Transverse colon (tissue), 4 donors: ENCODE data around the gene LMCD1. TPM values are rescaled to one million over a fixed set of nuclear protein-coding genes. Genes with fewer than 3 reads are reported as not detected.

Experiments
- DNase-seq: peaks from one replicate; pipeline ENCODE4 v3.0.0-alpha.2; 2019
- H3K27ac ChIP-seq, 4 donors: fragments of 200-600 bp; sonication (generic); 2 replicates each; pipeline ENCODE4 v1.5.1; 2016 to 2018; ENCODE audit warnings: inconsistent platforms in 4 of 4
- H3K27me3 ChIP-seq: fragments of 200-600 bp; sonication (generic); 2 replicates; pipeline ENCODE4 v1.5.1; 2017; ENCODE audit warnings: inconsistent platforms
- H3K36me3 ChIP-seq, 4 donors: fragments of 200-600 bp; sonication (generic); 2 replicates each; pipeline ENCODE4 v1.5.1; 2017 to 2019; ENCODE audit warnings: inconsistent platforms in 4 of 4
- H3K4me1 ChIP-seq, 4 donors: fragments of 200-600 bp; sonication (generic); 2 replicates each; pipeline ENCODE4 v1.5.1; 2017 to 2020; ENCODE audit warnings: inconsistent platforms in 4 of 4
- H3K4me3 ChIP-seq, 4 donors: fragments of 200-600 bp; sonication (generic); 1 replicate in 1 of 4; 2 replicates in 3 of 4; pipeline versions ENCODE4 v1.5.1 to v1.6.1; 2017 to 2019; ENCODE audit warnings: inconsistent platforms in 4 of 4
- H3K9me3 ChIP-seq, 2 donors: fragments of 200-600 bp; sonication (generic); 2 replicates each; pipeline ENCODE4 v1.5.1; 2017 to 2019; ENCODE audit warnings: inconsistent platforms in 2 of 2
- EP300 ChIP-seq: sonication (generic); formaldehyde crosslinking; IDR thresholded peaks from one replicate; pipeline ENCODE4 v1.6.1; 2017; ENCODE audit warnings: antibody characterized with exemption, low read depth
- POLR2A ChIP-seq: fragments of 450-650 bp; IDR thresholded peaks from one replicate; pipeline ENCODE4 v1.6.1; 2016; ENCODE audit warnings: antibody characterized with exemption, mild to moderate bottlenecking, moderate library complexity
- POLR2AphosphoS5 ChIP-seq, 3 donors: sonication (generic); formaldehyde crosslinking; IDR thresholded peaks; one replicate each; pipeline ENCODE4 v1.6.1; 2016; ENCODE audit warnings: antibody characterized with exemption in 3 of 3
- WGBS, 2 donors: methylation state at CpG; one replicate each; pipeline ENCODE4 v1.1.5; 2018; ENCODE audit warnings: low coverage in 1 of 2; 5-methylcytosine and 5-hydroxymethylcytosine counted together
- in situ Hi-C, 4 donors: fragments of 200-750 bp; cut with MboI; loops; one replicate each; pipeline versions ENCODE4 v1.15.0 to v1.15.1; 2017; ENCODE audit warnings: low sequenced_read_pairs in 3 of 4, low pct_ligation_motif_present in 1 of 4, low pct_unique_long_range_greater_than_20kb in 1 of 4
- intact Hi-C: fragments of 100-400 bp; cut with DNase I; formaldehyde crosslinking; loops from one replicate; pipeline ENCODE4 v1.15.1; 2023; ENCODE audit warnings: low total_unique reads
- total RNA-seq, 4 donors: library from RNA; depleted of rRNA; stranded (reverse); fragments of >200 nt; gene quantifications; one replicate each; pipeline ENCODE4 v1.1.0, GENCODE V29; 2016
- TF ChIP-seq, protein P1 (sequence below), 5 experiments: fragments of 200-600 bp in 3 of 5; fragments of 450-650 bp in 2 of 5; sonication (generic) in 3 of 5; IDR thresholded peaks; 1 replicate in 2 of 5; 2 replicates in 3 of 5; pipeline ENCODE4 v1.5.1; 2016 to 2017; ENCODE audit warnings: antibody characterized with exemption in 5 of 5, inconsistent platforms in 3 of 5, mild to moderate bottlenecking in 2 of 5, moderate library complexity in 1 of 5

The LMCD1 gene
- total RNA-seq, 4 donors from 2014 or later, result 6.7 to 26.6 (median 9.6) TPM

DNA sequence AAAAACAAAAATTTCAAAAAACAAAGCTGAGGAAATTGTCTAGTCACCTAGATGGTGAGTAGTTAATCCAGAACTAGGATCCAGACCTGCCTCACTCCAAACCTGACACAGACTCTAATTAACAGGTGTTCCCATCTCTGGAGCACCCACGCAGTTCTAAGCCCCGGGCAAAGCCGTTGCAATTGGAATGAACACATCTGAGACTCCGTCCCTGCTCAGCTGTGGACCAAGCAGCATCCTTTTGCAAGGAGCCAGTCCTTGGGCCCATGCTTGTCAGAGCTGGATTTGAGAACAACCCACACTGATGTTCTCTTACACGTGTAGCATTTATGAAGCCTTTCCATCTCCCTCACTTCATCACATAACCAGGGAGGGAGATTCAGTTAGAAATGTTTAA is 54.8 kb downstream of the LMCD1 start:
- TF ChIP-seq POLR2AphosphoS5 (IDR thresholded peaks at IDR 0.05) (no peak), POLR2A (no peak), EP300 (no peak)
- TF ChIP-seq, protein P1, sequence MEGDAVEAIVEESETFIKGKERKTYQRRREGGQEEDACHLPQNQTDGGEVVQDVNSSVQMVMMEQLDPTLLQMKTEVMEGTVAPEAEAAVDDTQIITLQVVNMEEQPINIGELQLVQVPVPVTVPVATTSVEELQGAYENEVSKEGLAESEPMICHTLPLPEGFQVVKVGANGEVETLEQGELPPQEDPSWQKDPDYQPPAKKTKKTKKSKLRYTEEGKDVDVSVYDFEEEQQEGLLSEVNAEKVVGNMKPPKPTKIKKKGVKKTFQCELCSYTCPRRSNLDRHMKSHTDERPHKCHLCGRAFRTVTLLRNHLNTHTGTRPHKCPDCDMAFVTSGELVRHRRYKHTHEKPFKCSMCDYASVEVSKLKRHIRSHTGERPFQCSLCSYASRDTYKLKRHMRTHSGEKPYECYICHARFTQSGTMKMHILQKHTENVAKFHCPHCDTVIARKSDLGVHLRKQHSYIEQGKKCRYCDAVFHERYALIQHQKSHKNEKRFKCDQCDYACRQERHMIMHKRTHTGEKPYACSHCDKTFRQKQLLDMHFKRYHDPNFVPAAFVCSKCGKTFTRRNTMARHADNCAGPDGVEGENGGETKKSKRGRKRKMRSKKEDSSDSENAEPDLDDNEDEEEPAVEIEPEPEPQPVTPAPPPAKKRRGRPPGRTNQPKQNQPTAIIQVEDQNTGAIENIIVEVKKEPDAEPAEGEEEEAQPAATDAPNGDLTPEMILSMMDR (IDR thresholded peaks at IDR 0.05), result no peak

GRCh38 chr3:8557298-8557697 is 55.7 kb downstream of the LMCD1 start:
- intact Hi-C loops, result no loop called here
- Histone ChIP-seq H3K27me3 (no peaks in the 10 kb centered on the region), H3K9me3 (no peaks in the 10 kb centered on the region), H3K27ac (peak overlapping the region; percentile 25 to 51 (median 47)), H3K4me1 (no peaks in the 10 kb centered on the region), H3K36me3 (no peaks in the 10 kb centered on the region), H3K4me3 (no peak overlapping the region)
- TF ChIP-seq POLR2A (no peak), POLR2AphosphoS5 (IDR thresholded peaks at IDR 0.05) (peak in 2 of 3 donors; percentile 8 to 47)
- 47 to 65% methylated on average over 3 to 4 of the region's 4 CpGs for whole genome bisulfite sequencing, 2 donors
- in situ Hi-C loops, result no loop called here
- DNase-seq, result peak; percentile 22

More for the DNA sequence above, 54.8 kb downstream of the LMCD1 start:
- 86% methylated on average over 5 of the region's 5 CpGs; no CpG with 5 or more reads in 1 of the 2 donors for WGBS, 2 donors
- Histone ChIP-seq H3K9me3 (no peaks in the 10 kb centered on the region), H3K4me1 (no peaks in the 10 kb centered on the region), H3K4me3 (no peak overlapping the region), H3K27ac (peak overlapping the region; percentile 25 to 51 (median 47)), H3K27me3 (no peaks in the 10 kb centered on the region), H3K36me3 (no peaks in the 10 kb centered on the region)
- in situ Hi-C loops, result no loop called here
- intact Hi-C loops, result no loop called here
- DNase-seq, result no peak

GRCh38 chr3:8558645-8559044 is 57.0 kb downstream of the LMCD1 start:
- H3K27me3 ChIP-seq, result no peaks in the 10 kb centered on the region
- no peak overlapping the region for H3K27ac ChIP-seq
- TF ChIP-seq, protein P1 (IDR thresholded peaks at IDR 0.05), result no peak
- no peak for TF ChIP-seq EP300
- H3K9me3 ChIP-seq, result no peaks in the 10 kb centered on the region
- intact Hi-C loops, result no loop called here
- in situ Hi-C loops, result no loop called here
- H3K36me3 ChIP-seq, result no peaks in the 10 kb centered on the region
- no peak for DNase-seq
- 61 to 94% methylated on average over 2 of the region's 2 CpGs for WGBS, 2 donors
- H3K4me3 ChIP-seq, result no peak overlapping the region
- no peaks in the 10 kb centered on the region for H3K4me1 ChIP-seq

DNA sequence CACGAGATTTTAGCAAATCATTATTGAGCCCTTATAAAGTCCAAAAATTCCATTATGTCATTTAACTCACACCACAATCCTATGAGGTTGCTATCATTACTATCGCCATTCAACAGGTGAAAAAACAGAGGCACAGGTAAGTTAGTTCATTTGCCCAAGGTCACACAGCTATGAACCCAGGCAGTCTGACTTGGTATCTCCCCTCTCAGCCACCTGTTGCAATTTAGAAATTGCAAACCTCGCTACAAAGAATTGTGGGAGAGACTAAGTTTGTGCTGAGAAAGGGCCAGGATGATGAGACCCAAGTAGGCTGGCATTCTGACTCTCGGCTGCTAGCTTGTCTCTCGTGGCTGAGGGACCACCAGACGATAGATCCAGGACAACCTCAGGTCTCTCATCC is 57.7 kb downstream of the LMCD1 start:
- Histone ChIP-seq H3K27me3 (no peaks in the 10 kb centered on the region), H3K9me3 (no peaks in the 10 kb centered on the region), H3K4me3 (no peak overlapping the region), H3K36me3 (no peaks in the 10 kb centered on the region), H3K27ac (no peak overlapping the region), H3K4me1 (no peaks in the 10 kb centered on the region)
- WGBS, 2 donors, result 96% methylated on average over 5 to 6 of the region's 6 CpGs
- in situ Hi-C loops (no loop called here), intact Hi-C loops (no loop called here)
- TF ChIP-seq POLR2A, result no peak
- TF ChIP-seq, protein P1 (IDR thresholded peaks at IDR 0.05), result no peak
- TF ChIP-seq EP300, result no peak
- TF ChIP-seq POLR2AphosphoS5 (IDR thresholded peaks at IDR 0.05), result no peak
- no peak for DNase-seq

- DNase-seq, result no peak
- peak overlapping the region in 1 of 4 donors; percentile 25 for H3K27ac ChIP-seq
- no peaks in the 10 kb centered on the region for H3K4me1 ChIP-seq
- no peaks in the 10 kb centered on the region for H3K36me3 ChIP-seq
- H3K27me3 ChIP-seq, result no peaks in the 10 kb centered on the region
- intact Hi-C loops (no loop called here), in situ Hi-C loops (no loop called here)
- WGBS, 2 donors, result 85% methylated on average over 2 to 5 of the region's 5 CpGs
- TF ChIP-seq POLR2AphosphoS5 (IDR thresholded peaks at IDR 0.05) (no peak), EP300 (no peak), POLR2A (no peak)
- TF ChIP-seq, protein P1 (IDR thresholded peaks at IDR 0.05), result no peak
- no peak overlapping the region for H3K4me3 ChIP-seq
- H3K9me3 ChIP-seq, result no peaks in the 10 kb centered on the region
These were observed 58.9 kb downstream of the LMCD1 start for GRCh38 chr3:8560366-8561007.
